HepG2 (cell line): ENCODE results near the gene ATG4B. TPM values are rescaled to one million over a fixed set of nuclear protein-coding genes. Genes with fewer than 3 reads are reported as not detected.

Experiments
- AGO2 ChIP-seq: fragments of 200-400 bp; formaldehyde crosslinking; optimal IDR thresholded peaks from 2 replicates; pipeline ENCODE3; 2017; ENCODE audit warnings: mild to moderate bottlenecking, low read depth, low read length, moderate library complexity
- ATRX ChIP-seq: sonication (generic); formaldehyde crosslinking; IDR thresholded peaks from 2 replicates; pipeline ENCODE4 v1.4.0; 2020; ENCODE audit warnings: missing genetic modification reagents, borderline replicate concordance
- CBX5 ChIP-seq: sonication (generic); formaldehyde crosslinking; IDR thresholded peaks from 2 replicates; pipeline ENCODE4 v1.4.0; 2020; ENCODE audit warnings: missing genetic modification reagents, borderline replicate concordance
- HBP1 ChIP-seq: IDR thresholded peaks from 2 replicates; pipeline ENCODE4 v1.6.1; 2016; ENCODE audit warnings: low read depth, control low read depth
- HNRNPL ChIP-seq: fragments of 200-400 bp; formaldehyde crosslinking; IDR thresholded peaks from 2 replicates; pipeline ENCODE4 v1.6.1; 2017; ENCODE audit warnings: mild to moderate bottlenecking, low read depth, low read length
- IKZF5 ChIP-seq: IDR thresholded peaks from 2 replicates; pipeline ENCODE4 v1.6.1; 2018; ENCODE audit warnings: missing genetic modification reagents, mild to moderate bottlenecking, missing compliant biosample characterization
- POGZ ChIP-seq: sonication (generic); formaldehyde crosslinking; IDR thresholded peaks from 2 replicates; pipeline ENCODE4 v1.4.0; 2020; ENCODE audit warnings: mild to moderate bottlenecking, missing genetic modification reagents
- POLR2A ChIP-seq, 2 experiments: IDR thresholded peaks; 2 replicates each; pipeline ENCODE4 v1.6.1; 2011; ENCODE audit warnings: low read depth in 2 of 2, low read length in 2 of 2, mild to moderate bottlenecking in 1 of 2, moderate library complexity in 1 of 2; ENCODE audit not compliant: insufficient read depth in 1 of 2
- PRDM15 ChIP-seq: sonication (generic); formaldehyde crosslinking; IDR thresholded peaks from 2 replicates; pipeline ENCODE4 v1.4.0; 2020; ENCODE audit warnings: missing genetic modification reagents
- REL ChIP-seq: sonication (generic); formaldehyde crosslinking; conservative IDR thresholded peaks from 2 replicates; pipeline ENCODE4 v1.8.0; 2022; ENCODE audit warnings: mild to moderate bottlenecking, missing genetic modification reagents, moderate library complexity
- TIGD3 ChIP-seq: sonication (generic); formaldehyde crosslinking; IDR thresholded peaks from 2 replicates; pipeline ENCODE4 v1.5.1; 2020; ENCODE audit warnings: mild to moderate bottlenecking, missing genetic modification reagents, borderline replicate concordance
- U2AF2 ChIP-seq: fragments of 200-400 bp; formaldehyde crosslinking; IDR thresholded peaks from 2 replicates; pipeline ENCODE4 v1.6.1; 2017; ENCODE audit warnings: low read depth, mild to moderate bottlenecking, low read length
- ZBTB3 ChIP-seq: sonication (generic); formaldehyde crosslinking; IDR thresholded peaks from 2 replicates; pipeline ENCODE4 v1.4.0; 2020; ENCODE audit warnings: low read depth, mild to moderate bottlenecking, moderate library complexity, missing genetic modification reagents, borderline replicate concordance
- ZNF101 ChIP-seq: sonication (generic); formaldehyde crosslinking; IDR thresholded peaks from 2 replicates; pipeline ENCODE4 v1.4.0; 2020; ENCODE audit warnings: mild to moderate bottlenecking, low read depth, missing genetic modification reagents, borderline replicate concordance
- ZSCAN9 ChIP-seq: IDR thresholded peaks from 2 replicates; pipeline ENCODE4 v1.6.1; 2016; ENCODE audit warnings: borderline replicate concordance
- polyA plus RNA-seq, 8 experiments: library from polyadenylated mRNA; depleted of rRNA in 3 of 8; stranded (reverse) in 7 of 8; unstranded in 1 of 8; fragments of >200 nt; fragmentation: Illumina TruSeq in 4 of 8; extraction: Trizol in 4 of 8; gene quantifications; 2 replicates each; pipeline versions ENCODE4 v1.2.1 to v1.2.3, GENCODE V29; 2011 to 2016; ENCODE audit warnings: low read depth in 4 of 8, missing spikeins in 1 of 8, mixed read lengths in 1 of 8; ENCODE audit not compliant: insufficient read depth in 1 of 8
- total RNA-seq, 5 experiments: library from RNA; depleted of rRNA; stranded (reverse); fragments of >200 nt; fragmentation: Illumina TruSeq; extraction: Trizol; gene quantifications; 2 replicates each; pipeline ENCODE4 v1.2.3, GENCODE V29; 2016; ENCODE audit warnings: low read depth in 1 of 5
- TF ChIP-seq, protein P1 (sequence below): sonication (generic); formaldehyde crosslinking; IDR thresholded peaks from 2 replicates; pipeline ENCODE4 v1.4.0; 2020; ENCODE audit warnings: missing genetic modification reagents
- TF ChIP-seq, protein P2 (sequence below): sonication (generic); formaldehyde crosslinking; conservative IDR thresholded peaks from 2 replicates; pipeline ENCODE4 v1.4.0; 2020; ENCODE audit warnings: missing genetic modification reagents

The ATG4B gene
- total and polyA plus RNA-seq, 2 of the 13 experiments (the other 11 are each of a cell fraction or from before 2014, with no cell fraction given): 95.5 to 239 TPM

GRCh38 chr2:241701399-241702154, 64.1 kb downstream of the ATG4B start, which contains the start of gene ING5 (continued):
- TF ChIP-seq, protein P1, sequence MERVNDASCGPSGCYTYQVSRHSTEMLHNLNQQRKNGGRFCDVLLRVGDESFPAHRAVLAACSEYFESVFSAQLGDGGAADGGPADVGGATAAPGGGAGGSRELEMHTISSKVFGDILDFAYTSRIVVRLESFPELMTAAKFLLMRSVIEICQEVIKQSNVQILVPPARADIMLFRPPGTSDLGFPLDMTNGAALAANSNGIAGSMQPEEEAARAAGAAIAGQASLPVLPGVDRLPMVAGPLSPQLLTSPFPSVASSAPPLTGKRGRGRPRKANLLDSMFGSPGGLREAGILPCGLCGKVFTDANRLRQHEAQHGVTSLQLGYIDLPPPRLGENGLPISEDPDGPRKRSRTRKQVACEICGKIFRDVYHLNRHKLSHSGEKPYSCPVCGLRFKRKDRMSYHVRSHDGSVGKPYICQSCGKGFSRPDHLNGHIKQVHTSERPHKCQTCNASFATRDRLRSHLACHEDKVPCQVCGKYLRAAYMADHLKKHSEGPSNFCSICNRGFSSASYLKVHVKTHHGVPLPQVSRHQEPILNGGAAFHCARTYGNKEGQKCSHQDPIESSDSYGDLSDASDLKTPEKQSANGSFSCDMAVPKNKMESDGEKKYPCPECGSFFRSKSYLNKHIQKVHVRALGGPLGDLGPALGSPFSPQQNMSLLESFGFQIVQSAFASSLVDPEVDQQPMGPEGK (CRISPR knock-in tag): peak; percentile 91
- TF ChIP-seq, protein P2, sequence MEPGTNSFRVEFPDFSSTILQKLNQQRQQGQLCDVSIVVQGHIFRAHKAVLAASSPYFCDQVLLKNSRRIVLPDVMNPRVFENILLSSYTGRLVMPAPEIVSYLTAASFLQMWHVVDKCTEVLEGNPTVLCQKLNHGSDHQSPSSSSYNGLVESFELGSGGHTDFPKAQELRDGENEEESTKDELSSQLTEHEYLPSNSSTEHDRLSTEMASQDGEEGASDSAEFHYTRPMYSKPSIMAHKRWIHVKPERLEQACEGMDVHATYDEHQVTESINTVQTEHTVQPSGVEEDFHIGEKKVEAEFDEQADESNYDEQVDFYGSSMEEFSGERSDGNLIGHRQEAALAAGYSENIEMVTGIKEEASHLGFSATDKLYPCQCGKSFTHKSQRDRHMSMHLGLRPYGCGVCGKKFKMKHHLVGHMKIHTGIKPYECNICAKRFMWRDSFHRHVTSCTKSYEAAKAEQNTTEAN (CRISPR knock-in tag): peak; percentile 87; the same call in 1 of the 2 replicates
- TF ChIP-seq HNRNPL (peak; percentile 93), IKZF5 (peak; percentile 32; the same call in 1 of the 2 replicates), AGO2 (peak; percentile 99), POGZ (CRISPR knock-in tag) (0 out of 2 replicates have a peak, but pooled peaks have one; percentile 34), HBP1 (CRISPR knock-in tag) (no peak; the same call in 1 of the 2 replicates), TIGD3 (CRISPR knock-in tag) (no peak), REL (CRISPR knock-in tag) (0 out of 2 replicates have a peak, but pooled peaks have one; percentile 60), ZNF101 (no peak), ATRX (CRISPR knock-in tag) (no peak), ZSCAN9 (0 out of 2 replicates have a peak, but pooled peaks have one; percentile 60), POLR2A (IDR thresholded peaks at IDR 0.05; ENCODE audit: insufficient read depth in 1 of 2, low read depth in 2 of 2, low read length in 2 of 2) (peak; percentile 96 to 99), U2AF2 (no peak), CBX5 (CRISPR knock-in tag) (peak; percentile 64), ZBTB3 (CRISPR knock-in tag) (peak; percentile 93), PRDM15 (CRISPR knock-in tag) (peak; percentile 48)
